GM21529 (cell line): ENCODE data around the gene THYN1.

Experiments used
- ATAC-seq: cut with Tn5 transposase; IDR thresholded peaks from one replicate; pipeline ENCODE4 v1.9.1; 2021; ENCODE audit not compliant: unreplicated experiment

THYN1 gene

DNA sequence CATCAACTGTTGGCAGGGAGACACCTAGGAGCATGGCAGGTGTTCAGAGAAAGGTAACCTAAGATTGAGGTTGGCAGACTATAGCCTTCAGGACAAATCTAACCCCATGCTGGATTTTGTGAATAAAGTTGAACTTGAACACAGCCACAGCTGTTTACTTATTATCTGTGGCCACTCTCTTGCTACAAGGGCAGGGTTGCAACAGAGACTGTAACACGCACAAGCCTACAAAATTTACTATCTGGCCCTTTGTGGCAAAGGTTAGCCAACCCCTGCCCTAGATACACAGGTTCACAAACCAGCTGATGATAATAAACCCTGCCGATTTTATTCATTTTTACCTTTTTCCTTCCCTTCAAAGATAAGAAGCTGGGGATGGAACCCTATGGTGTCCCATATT, 2.5 kb downstream of the THYN1 start:
- ATAC-seq = no peak

DNA sequence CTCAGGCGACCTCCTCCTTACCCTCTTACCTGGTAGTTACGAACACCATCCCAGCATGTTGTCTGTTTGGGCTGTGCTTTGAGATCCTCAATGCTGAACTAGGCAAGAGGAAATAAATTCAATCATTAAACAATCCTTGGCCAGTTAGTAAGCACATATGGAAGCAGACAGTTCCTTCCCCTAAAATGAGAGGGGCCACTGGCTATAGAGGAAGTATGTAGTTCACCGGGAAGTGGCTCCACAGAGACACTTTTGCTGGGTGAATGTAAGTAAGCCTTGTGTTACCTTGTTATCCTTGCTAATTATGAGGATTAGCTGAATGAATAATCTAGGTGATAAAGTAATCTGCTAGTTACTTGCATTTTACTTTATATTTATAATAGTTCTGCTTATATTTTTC, 2.9 kb downstream of the THYN1 start:
- ATAC-seq = no peak

DNA sequence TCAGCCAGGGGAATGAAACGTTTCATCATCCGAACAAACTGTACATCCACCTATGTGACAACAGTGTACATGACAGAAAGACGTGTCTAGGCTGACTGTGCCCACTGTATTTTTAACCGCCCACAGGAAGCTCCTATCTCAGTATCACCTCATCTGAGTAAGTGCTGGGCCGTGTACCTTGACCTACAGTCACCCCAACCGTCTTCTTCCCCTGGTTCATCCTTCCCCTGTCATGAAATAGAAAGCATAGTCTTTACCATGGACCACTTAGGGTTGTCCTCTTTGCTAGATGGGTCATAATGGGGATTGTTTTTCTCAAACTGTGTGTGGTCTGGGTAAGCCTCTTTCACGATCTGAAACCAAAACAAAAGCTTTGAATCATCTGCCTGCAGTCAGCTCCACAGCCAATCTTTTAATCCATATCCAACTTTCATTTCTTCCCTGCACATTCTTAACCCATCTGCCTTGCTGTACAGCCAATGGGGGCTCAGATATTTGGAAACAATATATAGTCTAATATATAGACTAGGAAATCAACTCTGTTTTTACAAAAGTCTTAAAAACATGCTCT, 4.2 kb downstream of the THYN1 start:
- no peak for ATAC-seq

DNA sequence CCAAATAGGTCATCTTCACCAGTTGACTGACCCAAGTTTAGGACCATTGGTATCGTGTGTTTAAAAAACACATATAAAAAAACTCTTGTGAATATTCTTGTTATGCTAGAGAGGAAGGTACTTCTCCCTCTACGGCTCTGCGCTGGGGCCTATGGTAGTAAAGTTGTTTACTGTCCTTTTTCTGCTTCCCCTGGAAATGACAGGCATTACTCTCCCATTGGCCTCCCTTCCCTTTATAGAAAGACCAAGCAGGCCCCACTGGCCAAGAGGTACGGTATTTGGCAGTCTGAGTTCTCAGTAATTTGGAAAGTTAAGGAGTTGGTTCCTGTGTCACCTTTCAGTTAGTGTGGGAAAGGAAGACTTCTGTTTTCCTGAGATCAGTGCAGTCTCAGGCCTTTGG, 6.5 kb downstream of the THYN1 start:
- no peak for ATAC-seq

DNA sequence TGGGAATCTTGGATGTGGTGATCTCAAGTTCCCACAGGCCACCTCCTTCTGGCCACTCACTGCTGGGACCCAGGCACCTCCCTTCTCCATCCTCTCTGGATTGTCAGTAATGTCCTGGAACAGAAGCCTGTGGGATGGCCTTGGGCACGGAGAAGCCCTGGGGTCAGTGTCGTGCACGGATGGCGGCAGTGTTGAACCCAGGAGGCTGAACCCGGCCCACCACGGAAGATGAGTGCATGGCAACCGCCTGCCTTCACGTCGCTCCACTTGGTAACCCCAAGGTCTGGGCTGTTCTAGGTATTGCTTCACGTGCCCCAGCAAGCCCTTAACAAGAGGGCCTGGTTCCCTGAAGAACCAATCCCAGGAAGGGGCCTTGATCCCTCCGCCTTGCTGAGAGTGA, 7.1 kb downstream of the THYN1 start:
- ATAC-seq = no peak

DNA sequence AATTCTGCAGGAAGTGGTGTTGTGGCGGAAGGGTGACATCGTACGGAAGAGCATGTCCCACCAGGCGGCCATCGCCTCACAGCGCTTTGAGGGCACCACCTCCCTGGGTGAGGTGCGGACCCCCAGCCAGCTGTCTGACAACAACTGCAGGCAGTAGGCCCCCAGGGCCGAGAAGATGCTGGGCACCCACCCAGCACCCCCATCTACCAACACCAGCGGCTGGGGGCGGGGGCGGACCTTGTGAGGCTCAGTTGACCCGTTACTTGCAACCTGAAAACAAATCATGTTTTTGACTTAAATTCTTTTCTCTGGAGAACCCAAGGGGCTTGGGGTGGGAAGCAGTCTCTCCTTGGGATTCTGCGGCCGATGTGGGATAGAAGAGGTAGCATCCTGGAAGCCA, 7.7 kb downstream of the THYN1 start:
- ATAC-seq = no peak

DNA sequence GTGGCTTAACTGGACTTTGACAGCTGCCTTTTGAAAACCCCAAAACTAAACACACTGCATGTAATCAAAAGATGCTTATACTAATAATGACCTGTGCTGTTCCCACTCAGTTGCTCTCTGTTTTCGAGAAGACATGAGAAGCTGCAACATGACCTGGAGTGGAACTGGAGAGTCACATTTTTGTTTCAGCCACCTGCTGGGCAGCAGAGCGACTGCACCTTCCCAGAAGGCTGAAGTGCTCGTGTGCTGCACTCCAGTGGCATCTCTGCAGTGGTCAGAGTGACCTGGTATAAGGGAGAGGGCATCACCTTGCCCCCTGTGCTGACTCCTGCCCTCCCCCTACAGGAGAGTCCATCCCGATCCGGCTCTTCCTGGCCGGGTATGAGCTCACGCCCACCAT, 8.6 kb downstream of the THYN1 start:
- peak; percentile 90 for ATAC-seq

DNA sequence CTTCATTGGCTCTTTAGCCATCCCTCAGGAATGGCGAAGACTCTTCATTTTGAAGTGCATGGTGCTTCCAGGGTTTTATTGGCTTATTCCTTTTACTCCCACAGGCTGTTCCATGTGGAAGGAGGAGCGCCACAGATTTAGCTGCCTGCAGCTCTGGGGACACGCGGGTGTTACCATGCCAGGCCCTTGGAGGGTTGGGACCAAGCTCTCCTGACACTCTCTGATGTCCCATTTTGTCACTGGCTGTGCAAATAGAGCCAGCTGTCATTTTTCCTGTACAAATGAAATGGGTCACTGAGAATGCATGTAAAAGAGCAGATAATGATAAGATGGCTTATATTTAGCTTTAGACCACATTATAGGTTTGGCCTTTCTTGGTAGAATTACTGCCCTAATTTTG, 9.2 kb downstream of the THYN1 start:
- no peak for ATAC-seq

DNA sequence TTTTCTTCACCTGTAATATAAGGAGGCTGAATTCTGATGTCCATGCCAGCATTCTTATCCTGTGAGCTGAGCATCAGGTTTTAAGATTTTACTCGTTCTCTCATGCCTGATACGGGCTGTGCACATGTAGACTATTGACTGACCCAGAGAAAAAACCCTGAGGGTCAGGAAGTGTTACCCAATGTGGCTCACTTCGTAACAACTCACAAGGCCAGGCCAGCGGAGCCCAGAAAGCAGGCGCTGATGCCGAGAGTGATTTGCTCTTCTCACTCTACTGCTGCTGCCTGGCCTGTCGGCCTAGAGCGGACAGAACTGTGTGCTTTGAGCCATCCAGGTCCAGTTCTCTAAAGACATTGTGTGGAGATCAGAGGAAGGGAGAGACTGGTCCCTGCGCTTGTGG, 10.8 kb downstream of the THYN1 start:
- ATAC-seq = no peak

DNA sequence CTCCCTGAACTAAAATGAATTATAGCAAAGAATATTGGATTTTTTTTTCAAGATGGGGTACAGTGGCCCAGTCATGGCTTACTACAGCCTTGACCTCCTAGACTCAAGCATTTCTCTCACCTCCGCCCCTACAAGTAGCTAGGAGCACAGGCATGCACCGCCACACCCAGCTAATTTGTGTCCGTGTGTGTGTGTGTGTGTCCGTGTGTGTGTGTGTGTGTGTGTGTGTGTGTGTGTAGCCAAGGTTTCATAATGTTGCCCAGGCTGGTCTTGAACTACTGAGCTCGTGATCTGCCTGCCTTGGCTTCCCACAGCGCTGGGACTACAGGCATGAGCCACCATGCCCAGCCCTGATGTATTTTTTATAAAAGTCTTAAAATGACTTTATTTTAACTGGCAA, 12.6 kb downstream of the THYN1 start:
- no peak for ATAC-seq

DNA sequence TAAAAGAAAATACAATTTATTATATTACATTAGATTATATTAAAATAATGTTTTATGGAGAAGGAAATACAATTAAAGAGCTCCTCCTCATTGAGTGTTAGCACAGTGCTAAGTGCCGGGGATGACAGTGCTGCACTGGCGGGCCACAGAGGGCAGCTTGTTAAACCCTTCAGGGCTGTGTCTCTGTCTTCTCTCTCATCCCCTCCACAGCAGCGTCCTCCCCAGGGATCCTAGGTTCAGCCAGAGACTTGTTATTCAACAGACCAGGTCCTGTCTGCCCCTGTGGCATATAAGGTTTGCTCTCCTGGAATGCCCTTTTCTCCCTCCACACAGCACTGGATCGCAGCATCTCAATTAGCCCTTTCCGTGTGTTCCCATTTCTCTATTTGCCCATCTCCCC, 14.2 kb downstream of the THYN1 start:
- ATAC-seq = no peak

DNA sequence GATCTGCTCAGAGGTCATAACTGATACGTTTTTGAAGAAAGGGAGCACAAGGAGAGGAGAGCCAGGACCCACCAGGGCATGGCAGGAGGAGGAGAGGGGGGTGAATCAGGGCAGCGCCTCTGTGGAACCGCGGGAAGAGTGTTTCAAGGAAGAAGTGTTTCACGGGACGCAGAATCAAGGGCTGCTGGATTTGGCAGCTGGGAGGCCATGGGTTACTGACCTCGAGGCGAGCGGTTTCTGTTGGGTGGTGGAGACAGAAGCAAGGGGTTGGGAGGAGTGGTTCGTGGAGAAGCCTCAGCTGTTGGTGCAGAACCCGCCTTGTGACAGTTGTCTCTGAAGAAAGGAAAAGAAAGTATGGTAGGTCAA, 15.6 kb downstream of the THYN1 start:
- no peak for ATAC-seq

DNA sequence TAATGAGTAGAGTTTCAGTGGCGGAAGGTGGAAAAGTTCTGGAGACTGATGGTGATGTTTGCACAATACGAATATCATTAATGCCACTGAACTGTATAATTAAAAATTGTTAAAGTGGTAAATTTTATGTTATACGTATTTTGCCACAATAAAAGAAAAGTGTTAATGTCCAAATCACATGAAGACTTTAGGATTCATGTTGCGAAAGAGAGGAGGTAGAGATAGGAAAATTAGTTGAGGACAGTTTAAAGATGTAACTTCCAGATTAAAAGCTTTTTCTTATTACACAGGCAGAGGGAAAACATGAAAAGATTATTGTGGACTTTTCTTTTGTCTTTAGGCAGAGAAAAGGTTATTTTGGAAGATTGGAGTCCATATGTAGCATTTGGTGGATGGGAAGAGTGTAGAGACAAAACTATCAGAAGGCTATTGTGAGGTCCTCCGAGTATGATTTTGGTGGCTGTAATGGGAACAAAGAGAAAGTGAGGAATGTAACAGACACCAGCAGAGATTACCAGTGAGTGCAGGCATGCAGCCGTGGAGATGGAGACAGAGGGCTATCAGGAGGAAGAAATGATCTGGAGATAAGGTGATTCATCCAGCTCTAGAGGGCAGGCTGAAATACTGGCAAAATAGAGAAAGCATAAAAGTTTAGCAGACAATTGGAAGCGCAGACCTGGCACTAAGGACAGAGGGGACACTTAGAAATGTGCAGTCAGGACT, 16.2 kb downstream of the THYN1 start:
- ATAC-seq = no peak

DNA sequence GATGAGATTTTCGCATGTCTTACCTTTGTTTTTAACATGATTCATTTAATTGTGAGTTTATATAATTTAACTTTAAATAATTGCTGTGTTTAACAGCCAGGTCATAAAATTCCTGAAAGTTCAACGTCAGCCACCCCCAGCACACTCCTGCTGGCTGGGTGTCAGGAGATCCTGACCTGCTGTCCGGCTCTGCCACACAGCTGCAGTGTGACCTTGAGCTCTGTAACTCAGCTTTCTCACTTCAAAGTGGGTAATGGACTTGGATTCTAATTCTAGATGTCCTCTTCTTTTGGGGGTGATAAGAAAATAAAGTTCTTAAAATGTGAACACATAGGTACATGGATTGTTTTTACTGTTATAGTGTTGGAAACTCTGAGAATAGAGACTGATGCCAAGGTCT, 17.8 kb downstream of the THYN1 start:
- no peak for ATAC-seq

DNA sequence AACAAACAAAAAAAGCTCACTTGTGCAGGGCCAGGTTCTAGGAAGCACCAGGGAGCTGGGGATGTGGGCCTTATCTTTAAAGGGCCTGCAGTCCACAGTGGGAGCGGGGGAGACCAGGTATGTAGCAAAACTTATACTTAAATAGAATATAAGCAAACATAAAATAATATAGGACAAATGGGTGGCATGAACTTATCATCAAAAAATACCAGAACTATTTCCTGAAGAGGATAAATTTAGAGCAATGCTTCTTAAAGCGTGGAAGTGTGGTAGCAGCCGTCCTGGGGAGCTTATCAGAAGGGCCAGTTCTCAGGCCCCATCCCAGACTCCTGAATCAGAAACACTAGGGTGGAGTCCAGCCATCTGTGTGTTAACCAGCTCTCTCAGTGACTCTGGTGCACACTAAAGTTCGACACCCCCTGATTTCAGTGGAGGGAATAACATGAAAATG, 19.4 kb downstream of the THYN1 start:
- ATAC-seq = no peak

DNA sequence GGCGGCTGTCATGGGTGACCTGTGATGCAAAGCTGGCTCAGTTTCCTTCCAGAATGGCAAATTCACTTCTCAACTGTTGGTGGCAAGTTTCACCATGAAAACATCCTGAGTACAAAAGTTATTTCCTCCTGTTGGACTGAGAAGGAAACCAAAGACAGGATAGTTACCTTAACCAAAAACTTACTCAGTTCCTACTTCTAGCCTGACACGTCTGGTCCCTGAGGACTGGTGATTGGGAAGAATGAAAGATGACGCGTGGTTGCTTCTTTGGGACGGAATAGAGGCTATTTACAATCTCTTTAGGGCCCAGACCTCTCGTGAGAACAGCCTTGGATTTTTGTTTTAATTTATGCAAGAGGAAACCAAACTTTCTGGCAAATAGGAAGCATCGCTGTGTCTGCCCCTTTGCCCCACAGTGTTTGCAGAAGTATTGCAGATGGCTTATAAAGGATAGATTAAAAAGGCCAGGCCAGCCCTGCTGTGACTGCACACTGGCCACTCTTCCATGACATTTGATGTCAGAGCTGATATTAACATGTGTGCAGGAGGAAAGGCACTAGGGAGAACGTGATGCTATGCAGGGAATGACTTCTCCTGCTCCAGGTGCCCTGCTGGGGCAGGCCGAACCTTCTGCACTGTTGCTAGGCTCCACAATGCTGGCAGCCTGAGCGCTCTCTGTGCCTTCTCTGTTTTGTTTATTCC, 21.0 kb downstream of the THYN1 start:
- ATAC-seq = no peak

DNA sequence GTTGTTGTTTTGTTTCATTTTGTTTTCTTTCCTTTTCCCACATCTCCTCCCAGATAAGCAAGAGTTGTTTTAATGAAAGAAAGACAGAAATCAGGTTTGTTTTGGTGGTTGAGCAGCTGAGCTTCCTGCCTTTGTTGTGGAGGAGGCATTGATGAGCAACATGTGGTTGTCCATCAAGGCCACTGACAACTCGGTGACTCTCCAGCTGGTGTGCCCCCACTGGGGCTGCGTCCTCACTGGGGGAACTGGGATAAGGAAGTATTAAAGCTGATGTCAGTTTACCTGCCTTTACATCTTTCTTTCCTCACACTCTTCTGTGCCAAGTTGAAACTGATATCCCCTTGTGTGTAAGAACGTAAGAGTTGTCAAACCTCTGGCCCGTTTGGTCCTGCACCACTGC, 22.8 kb downstream of the THYN1 start:
- ATAC-seq = no peak

DNA sequence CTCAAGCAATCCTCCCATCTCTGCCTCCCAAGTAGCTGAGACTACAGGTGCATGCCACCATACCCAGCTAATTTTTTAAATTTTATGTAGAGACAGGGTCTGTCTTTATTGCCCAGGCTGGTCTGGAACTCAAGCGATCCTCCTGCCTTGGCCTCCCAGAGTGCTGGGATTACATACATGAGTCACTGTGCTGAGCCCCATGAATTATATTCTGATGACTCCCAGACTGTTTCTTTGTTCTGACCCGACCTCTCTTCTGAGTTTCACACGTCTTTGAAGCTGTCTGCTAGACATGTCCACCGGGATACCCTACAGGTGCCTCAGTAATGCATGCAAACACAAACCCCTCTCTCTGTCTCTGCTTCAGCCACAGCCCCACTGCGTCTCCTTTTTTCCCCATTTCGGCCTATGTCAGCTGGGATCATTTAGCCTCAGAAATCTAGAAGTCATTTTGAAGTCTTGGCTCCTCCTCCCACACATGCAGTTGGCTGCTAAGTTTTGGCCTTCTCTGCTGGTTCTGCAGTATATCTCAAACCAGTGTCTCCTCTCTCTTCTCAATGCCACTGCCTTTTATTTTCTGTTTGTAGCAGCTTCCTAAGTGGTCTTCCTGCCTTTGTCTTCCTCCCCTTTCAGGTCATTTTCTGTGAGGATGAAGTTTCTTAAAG, 23.9 kb downstream of the THYN1 start:
- no peak for ATAC-seq

DNA sequence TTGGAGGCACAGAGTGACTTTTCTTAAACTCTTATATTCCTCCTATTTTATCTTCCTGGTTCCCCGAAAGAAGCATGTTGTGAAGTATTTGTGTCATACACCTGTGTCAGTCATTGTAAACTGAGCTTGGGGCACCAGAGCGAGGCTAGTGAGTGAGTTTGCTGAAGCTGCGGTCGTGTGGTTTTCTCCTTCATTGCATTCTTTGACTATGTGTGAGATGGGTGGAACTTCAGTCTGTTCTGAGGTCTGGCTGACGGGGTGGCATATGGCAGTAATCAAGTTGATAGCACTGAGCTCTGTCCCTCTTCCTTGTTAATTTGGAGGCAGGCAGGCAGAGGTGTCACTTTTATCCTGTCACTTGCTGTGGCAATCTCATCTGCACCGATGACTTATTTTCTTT, 24.5 kb downstream of the THYN1 start:
- ATAC-seq = peak; percentile 57

DNA sequence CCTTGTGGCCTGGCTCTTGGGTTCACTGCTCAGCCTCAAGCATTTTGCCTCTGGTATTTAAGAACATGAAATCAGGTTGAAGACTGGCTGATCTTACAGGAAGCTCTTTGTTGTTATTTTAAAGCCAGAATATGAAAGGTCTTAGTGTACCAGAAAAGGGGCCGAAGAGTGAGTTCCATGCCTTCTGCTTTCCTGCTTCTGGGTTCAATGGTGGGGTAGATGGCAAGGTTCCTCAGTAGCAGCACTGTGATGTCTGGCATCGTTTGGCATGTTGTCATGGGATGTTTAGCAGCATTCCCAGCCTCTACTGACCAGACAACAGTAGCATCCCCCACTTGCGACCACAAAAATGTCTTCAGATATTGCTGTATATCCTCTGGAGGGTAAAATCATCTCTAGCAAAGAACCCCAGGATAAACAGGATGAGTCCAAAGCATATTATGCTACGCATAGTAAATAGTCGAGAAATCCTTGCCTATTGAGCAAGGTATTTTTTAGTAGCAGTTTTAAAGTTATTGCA, 26.3 kb downstream of the THYN1 start:
- ATAC-seq = no peak

DNA sequence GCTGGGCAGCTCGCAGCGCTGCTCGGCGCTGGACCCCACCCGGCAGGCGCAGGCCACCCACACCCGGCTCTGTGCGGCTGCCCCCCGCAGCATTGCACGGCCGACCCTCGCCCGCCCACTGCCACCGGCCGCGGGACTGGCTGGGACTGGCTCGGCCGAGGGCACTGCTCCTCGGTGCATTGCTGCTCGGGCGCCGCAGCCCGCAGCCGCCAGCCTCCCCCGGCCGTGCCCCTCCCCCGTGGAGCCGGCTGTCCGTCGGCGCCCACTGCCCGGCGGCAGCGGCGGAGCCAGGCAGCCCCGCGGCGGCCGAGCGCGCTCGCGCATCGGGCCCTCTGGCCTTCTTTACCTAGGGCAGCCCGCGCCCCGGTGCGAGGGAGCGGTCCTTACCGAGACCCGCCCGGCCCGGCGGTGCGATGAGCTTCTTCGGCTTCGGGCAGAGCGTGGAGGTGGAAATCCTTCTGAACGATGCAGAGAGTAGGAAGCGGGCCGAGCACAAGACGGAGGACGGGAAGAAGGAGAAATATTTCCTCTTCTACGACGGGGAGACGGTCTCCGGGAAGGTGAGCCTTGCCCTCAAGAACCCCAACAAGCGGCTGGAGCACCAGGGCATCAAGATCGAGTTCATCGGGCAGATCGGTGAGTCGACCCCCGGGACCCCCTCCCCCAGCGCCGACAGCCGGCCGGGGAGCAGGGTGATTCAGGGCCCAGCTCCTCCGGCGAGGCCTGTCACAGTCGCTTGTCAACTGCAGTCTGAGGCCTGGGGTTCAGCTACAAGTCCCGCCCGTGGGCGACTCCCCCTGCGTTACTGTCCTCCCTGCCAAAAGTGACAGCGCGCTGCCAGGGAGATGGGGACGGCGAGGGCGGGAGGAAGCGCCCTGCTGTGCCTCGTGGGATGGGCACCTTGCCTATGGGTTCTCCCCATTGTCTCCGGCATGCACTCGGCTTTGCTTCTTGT, 28.2 kb downstream of the THYN1 start:
- ATAC-seq = peak; percentile 15
